GM19193 (cell line): Measurements from ENCODE around the gene GLUD2.
"Not testable (repeated sequence)": the region's sequence is repeated elsewhere in the genome, so short reads cannot be mapped to it uniquely, and the experiment has no call there.

Experiments used
- POLR2A ChIP-seq: IDR thresholded peaks from 4 replicates; pipeline ENCODE4 v1.6.1; 2011; ENCODE audit not compliant: insufficient read depth, insufficient read length; ENCODE audit errors: extremely low read depth

Gene GLUD2

GRCh38 chrX:121047441-121048419 is at the start of gene GLUD2:
TSS of gene GLUD2 (plus strand) at chrX:121047610. CDS start at chrX:121047685, 75 bp downstream.
- not testable (repeated sequence) for TF ChIP-seq POLR2A

- TF ChIP-seq POLR2A: no peak
Measured at GRCh38 chrX:120999413-120999812, 48.0 kb upstream of the GLUD2 start.

GRCh38 chrX:121000589-121000988 is 46.8 kb upstream of the GLUD2 start:
- TF ChIP-seq POLR2A: no peak

GRCh38 chrX:121008920-121009319 is 38.5 kb upstream of the GLUD2 start:
- no peak for TF ChIP-seq POLR2A

GRCh38 chrX:121009764-121010163 is 37.6 kb upstream of the GLUD2 start:
- TF ChIP-seq POLR2A: no peak

GRCh38 chrX:121010218-121010617 is 37.2 kb upstream of the GLUD2 start:
- TF ChIP-seq POLR2A: no peak

GRCh38 chrX:121011254-121011653 is 36.2 kb upstream of the GLUD2 start:
- TF ChIP-seq POLR2A: no peak

- TF ChIP-seq POLR2A: no peak
Measured at GRCh38 chrX:121013897-121014455, 33.4 kb upstream of the GLUD2 start.

GRCh38 chrX:121014826-121015225 is 32.6 kb upstream of the GLUD2 start:
- TF ChIP-seq POLR2A: no peak

GRCh38 chrX:121028419-121028818 is 19.0 kb upstream of the GLUD2 start:
- TF ChIP-seq POLR2A: no peak

- no peak for TF ChIP-seq POLR2A
Measured at GRCh38 chrX:121030083-121030482, 17.3 kb upstream of the GLUD2 start.

- TF ChIP-seq POLR2A: no peak
Measured at GRCh38 chrX:121032531-121032930, 14.9 kb upstream of the GLUD2 start.

- TF ChIP-seq POLR2A: no peak
Measured at GRCh38 chrX:121036137-121036536, 11.3 kb upstream of the GLUD2 start.

GRCh38 chrX:121036951-121037350 is 10.5 kb upstream of the GLUD2 start:
- TF ChIP-seq POLR2A: no peak

- TF ChIP-seq POLR2A: no peak
Measured at GRCh38 chrX:121050781-121051180, 3.4 kb downstream of the GLUD2 start.

GRCh38 chrX:121052122-121052521 is 4.7 kb downstream of the GLUD2 start:
- no peak for TF ChIP-seq POLR2A

- TF ChIP-seq POLR2A: no peak
Measured at GRCh38 chrX:121062289-121062688, 14.9 kb downstream of the GLUD2 start.

- TF ChIP-seq POLR2A: no peak
Measured at GRCh38 chrX:121064579-121064978, 17.2 kb downstream of the GLUD2 start.
